GM23338 (cell line): Measurements from ENCODE around the gene HS1BP3. TPM values are rescaled to one million over a fixed set of nuclear protein-coding genes. Genes with fewer than 3 reads are reported as not detected.

Source experiments
- ATAC-seq: fragments of 200-7000 bp; cut with Tn5 transposase; 3 replicates; pipeline ENCODE4 v1.9.1; 2020
- DNase-seq: peaks from one replicate; pipeline ENCODE4 v3.0.0-alpha.2; 2015; ENCODE audit warnings: low spot score
- H2AFZ ChIP-seq: fragments of 200-600 bp; sonication (generic); 2 replicates; pipeline ENCODE4 v1.8.0; 2016; ENCODE audit warnings: antibody characterized with exemption, mild to moderate bottlenecking, moderate library complexity
- H3F3A ChIP-seq: fragments of 200-600 bp; sonication (generic); replicated peaks from 2 replicates; pipeline ENCODE4 v1.8.0; 2017; ENCODE audit warnings: antibody characterized with exemption, mixed run types, low read depth
- H3K27ac ChIP-seq: fragments of 200-600 bp; sonication (generic); 2 replicates; pipeline ENCODE4 v1.6.1; 2016; ENCODE audit warnings: low read depth
- H3K27me3 ChIP-seq: fragments of 200-600 bp; sonication (generic); 2 replicates; pipeline ENCODE4 v1.8.0; 2016; ENCODE audit warnings: mild to moderate bottlenecking, mixed run types, moderate library complexity; ENCODE audit not compliant: insufficient read depth
- H3K36me3 ChIP-seq: fragments of 200-600 bp; sonication (generic); 2 replicates; pipeline ENCODE4 v1.8.0; 2016; ENCODE audit warnings: mild to moderate bottlenecking; ENCODE audit not compliant: insufficient read depth
- H3K4me1 ChIP-seq: fragments of 200-600 bp; sonication (generic); 2 replicates; pipeline ENCODE4 v1.8.0; 2016; ENCODE audit warnings: mild to moderate bottlenecking, moderate library complexity; ENCODE audit not compliant: insufficient read depth
- H3K4me2 ChIP-seq: fragments of 200-600 bp; sonication (generic); 2 replicates; pipeline ENCODE4 v1.7.1; 2017; ENCODE audit warnings: mixed run types
- H3K4me3 ChIP-seq: fragments of 200-600 bp; sonication (generic); 2 replicates; pipeline ENCODE4 v1.6.1; 2016; ENCODE audit warnings: mixed run types
- H3K79me2 ChIP-seq: fragments of 200-600 bp; sonication (generic); replicated peaks from 2 replicates; pipeline ENCODE4 v1.8.0; 2017; ENCODE audit warnings: mild to moderate bottlenecking; ENCODE audit not compliant: insufficient read depth
- H3K9me2 ChIP-seq: fragments of 200-600 bp; sonication (generic); 2 replicates; pipeline ENCODE4 v1.8.0; 2017; ENCODE audit not compliant: insufficient read depth
- H4K20me1 ChIP-seq: fragments of 200-600 bp; sonication (generic); replicated peaks from 2 replicates; pipeline ENCODE4 v1.8.0; 2017; ENCODE audit warnings: mild to moderate bottlenecking; ENCODE audit not compliant: insufficient read depth
- H3K27ac Mint-ChIP-seq: 2 replicates; pipeline ENCODE4 v1.8.0; 2020; ENCODE audit warnings: inconsistent platforms, mild to moderate bottlenecking, moderate library complexity, mixed read lengths
- H3K27me3 Mint-ChIP-seq: 3 replicates; pipeline ENCODE4 v1.8.0; 2022; ENCODE audit warnings: low read depth, mild to moderate bottlenecking, moderate library complexity, mixed read lengths, inconsistent platforms; ENCODE audit not compliant: insufficient read depth, poor library complexity
- H3K36me3 Mint-ChIP-seq: 3 replicates; pipeline ENCODE4 v1.8.0; 2021; ENCODE audit warnings: low read depth, mild to moderate bottlenecking, inconsistent platforms, moderate library complexity, mixed read lengths
- H3K4me1 Mint-ChIP-seq: 3 replicates; pipeline ENCODE4 v1.8.0; 2020; ENCODE audit warnings: mild to moderate bottlenecking, inconsistent platforms, mixed read lengths
- H3K4me3 Mint-ChIP-seq: 3 replicates; pipeline ENCODE4 v1.8.0; 2021; ENCODE audit warnings: moderate library complexity, mild to moderate bottlenecking, inconsistent platforms, mixed read lengths
- H3K9me3 Mint-ChIP-seq: 3 replicates; pipeline ENCODE4 v1.8.0; 2020; ENCODE audit warnings: moderate library complexity, mild to moderate bottlenecking, inconsistent platforms, mixed read lengths
- EZH2phosphoT487 ChIP-seq: fragments of 200-600 bp; sonication (generic); IDR thresholded peaks from one replicate; pipeline ENCODE4 v1.8.1; 2018; ENCODE audit warnings: antibody characterized with exemption; ENCODE audit not compliant: unreplicated experiment
- STAT1 ChIP-seq: IDR thresholded peaks from one replicate; pipeline ENCODE4 v1.6.1; 2016; ENCODE audit warnings: antibody characterized with exemption; ENCODE audit not compliant: unreplicated experiment
- ZNF114 ChIP-seq: fragments of 250-450 bp; sonication (Bioruptor Pico); IDR thresholded peaks from 2 replicates; pipeline ENCODE4 v1.5.0; 2020; ENCODE audit warnings: mild to moderate bottlenecking, moderate library complexity
- polyA plus RNA-seq: library from polyadenylated mRNA; unstranded; fragments of >200 nt; fragmentation: Nextera tagmentation; extraction: Ambion mirVana; gene quantifications from 2 replicates; pipeline ENCODE4 v1.2.1, GENCODE V29; 2016
- total RNA-seq: library from RNA; depleted of rRNA; stranded (reverse); fragments of >200 nt; shearing (Covaris generic); gene quantifications from 2 replicates; pipeline ENCODE4 v1.2.3, GENCODE V29; 2014
- TF ChIP-seq, protein P1 (sequence below): fragments of 250-450 bp; sonication (Bioruptor Pico); IDR thresholded peaks from 2 replicates; pipeline ENCODE4 v1.5.0; 2020; ENCODE audit warnings: mild to moderate bottlenecking, moderate library complexity
- TF ChIP-seq, protein P2 (sequence below), 2 experiments: fragments of 200-600 bp in 1 of 2; sonication (generic) in 1 of 2; conservative IDR thresholded peaks; 2 replicates each; pipeline versions ENCODE4 v1.5.1 to v1.6.1; 2016 to 2017; ENCODE audit warnings: antibody characterized with exemption in 2 of 2, low read depth in 2 of 2, mild to moderate bottlenecking in 2 of 2, moderate library complexity in 1 of 2
- TF ChIP-seq, protein P3 (sequence below): IDR thresholded peaks from one replicate; pipeline ENCODE4 v1.6.1; 2018; ENCODE audit warnings: antibody characterized with exemption; ENCODE audit not compliant: unreplicated experiment
- TF ChIP-seq, protein P4 (sequence below): IDR thresholded peaks from 2 replicates; pipeline ENCODE4 v1.6.1; 2016; ENCODE audit warnings: antibody characterized with exemption

The HS1BP3 gene
- total and polyA plus RNA-seq, 2 experiments from 2014 or later, result 7.2 to 15.0 TPM

DNA sequence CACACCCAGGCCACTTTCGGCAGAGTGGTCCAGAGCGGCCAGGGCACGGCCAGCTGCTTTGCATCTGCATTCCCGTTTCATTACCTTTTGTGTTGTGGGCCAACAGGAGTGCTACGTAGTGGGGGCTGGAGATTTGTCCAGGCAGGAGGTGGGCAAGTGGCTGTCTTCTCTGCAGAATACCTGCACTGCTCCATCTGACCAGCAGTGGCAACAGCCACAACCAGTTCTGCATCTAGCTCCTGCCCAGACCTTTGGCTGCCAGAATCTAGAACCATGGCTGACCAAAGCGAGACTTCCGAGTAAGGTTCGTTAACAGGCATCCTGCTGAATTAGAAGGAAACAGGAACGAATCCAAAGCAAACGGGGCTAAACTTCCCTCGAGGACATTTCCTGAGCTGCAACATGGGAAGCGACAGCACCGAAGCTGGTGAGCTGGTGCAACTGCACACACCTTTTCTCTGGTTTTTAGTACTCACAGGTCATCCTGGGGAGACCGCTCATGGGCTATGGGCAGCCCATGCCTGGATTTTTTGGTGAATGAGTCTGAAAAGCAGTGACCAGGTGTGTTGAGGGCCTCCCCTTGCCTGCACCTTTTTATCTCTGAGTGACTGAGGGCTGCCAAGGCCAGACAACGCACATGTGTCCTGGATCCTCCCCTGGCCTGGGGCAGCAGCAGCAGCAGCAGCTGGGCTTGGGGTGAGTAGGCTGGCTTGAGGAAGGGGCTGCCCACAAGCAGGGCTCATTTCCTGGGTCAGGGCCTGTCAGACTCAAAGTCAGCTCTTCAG is 26.6 kb upstream of the HS1BP3 start:
- Histone ChIP-seq H4K20me1 (no peaks in the 10 kb centered on the region; the same call in none of the 2 replicates), H3K36me3 (no peaks in the 10 kb centered on the region), H3K4me2 (no peak overlapping the region), H3K4me3 (no peak overlapping the region), H3K27ac (no peak overlapping the region), H3K27me3 (peaks cover 28% of the 10 kb centered on the region), H2AFZ (no peak overlapping the region), H3K79me2 (no peaks in the 10 kb centered on the region), H3K9me2 (no peaks in the 10 kb centered on the region), H3F3A (0 out of 2 replicates have a peak, but pooled peaks cover 2% of the 10 kb centered on the region), H3K4me1 (peaks cover 32% of the 10 kb centered on the region)
- H3K27me3 Mint-ChIP-seq, result peaks cover 32% of the 10 kb centered on the region
- no peaks in the 10 kb centered on the region for H3K36me3 Mint-ChIP-seq
- DNase-seq, result peak; percentile 61
- peaks cover 47% of the 10 kb centered on the region for H3K4me1 Mint-ChIP-seq
- H3K9me3 Mint-ChIP-seq, result no peaks in the 10 kb centered on the region; the same call in 2 of the 3 replicates
- H3K4me3 Mint-ChIP-seq, result no peak overlapping the region
- no peak overlapping the region for H3K27ac Mint-ChIP-seq
- TF ChIP-seq STAT1 (no peak), EZH2phosphoT487 (no peak), ZNF114 (CRISPR knock-in tag) (no peak)
- TF ChIP-seq, protein P1, sequence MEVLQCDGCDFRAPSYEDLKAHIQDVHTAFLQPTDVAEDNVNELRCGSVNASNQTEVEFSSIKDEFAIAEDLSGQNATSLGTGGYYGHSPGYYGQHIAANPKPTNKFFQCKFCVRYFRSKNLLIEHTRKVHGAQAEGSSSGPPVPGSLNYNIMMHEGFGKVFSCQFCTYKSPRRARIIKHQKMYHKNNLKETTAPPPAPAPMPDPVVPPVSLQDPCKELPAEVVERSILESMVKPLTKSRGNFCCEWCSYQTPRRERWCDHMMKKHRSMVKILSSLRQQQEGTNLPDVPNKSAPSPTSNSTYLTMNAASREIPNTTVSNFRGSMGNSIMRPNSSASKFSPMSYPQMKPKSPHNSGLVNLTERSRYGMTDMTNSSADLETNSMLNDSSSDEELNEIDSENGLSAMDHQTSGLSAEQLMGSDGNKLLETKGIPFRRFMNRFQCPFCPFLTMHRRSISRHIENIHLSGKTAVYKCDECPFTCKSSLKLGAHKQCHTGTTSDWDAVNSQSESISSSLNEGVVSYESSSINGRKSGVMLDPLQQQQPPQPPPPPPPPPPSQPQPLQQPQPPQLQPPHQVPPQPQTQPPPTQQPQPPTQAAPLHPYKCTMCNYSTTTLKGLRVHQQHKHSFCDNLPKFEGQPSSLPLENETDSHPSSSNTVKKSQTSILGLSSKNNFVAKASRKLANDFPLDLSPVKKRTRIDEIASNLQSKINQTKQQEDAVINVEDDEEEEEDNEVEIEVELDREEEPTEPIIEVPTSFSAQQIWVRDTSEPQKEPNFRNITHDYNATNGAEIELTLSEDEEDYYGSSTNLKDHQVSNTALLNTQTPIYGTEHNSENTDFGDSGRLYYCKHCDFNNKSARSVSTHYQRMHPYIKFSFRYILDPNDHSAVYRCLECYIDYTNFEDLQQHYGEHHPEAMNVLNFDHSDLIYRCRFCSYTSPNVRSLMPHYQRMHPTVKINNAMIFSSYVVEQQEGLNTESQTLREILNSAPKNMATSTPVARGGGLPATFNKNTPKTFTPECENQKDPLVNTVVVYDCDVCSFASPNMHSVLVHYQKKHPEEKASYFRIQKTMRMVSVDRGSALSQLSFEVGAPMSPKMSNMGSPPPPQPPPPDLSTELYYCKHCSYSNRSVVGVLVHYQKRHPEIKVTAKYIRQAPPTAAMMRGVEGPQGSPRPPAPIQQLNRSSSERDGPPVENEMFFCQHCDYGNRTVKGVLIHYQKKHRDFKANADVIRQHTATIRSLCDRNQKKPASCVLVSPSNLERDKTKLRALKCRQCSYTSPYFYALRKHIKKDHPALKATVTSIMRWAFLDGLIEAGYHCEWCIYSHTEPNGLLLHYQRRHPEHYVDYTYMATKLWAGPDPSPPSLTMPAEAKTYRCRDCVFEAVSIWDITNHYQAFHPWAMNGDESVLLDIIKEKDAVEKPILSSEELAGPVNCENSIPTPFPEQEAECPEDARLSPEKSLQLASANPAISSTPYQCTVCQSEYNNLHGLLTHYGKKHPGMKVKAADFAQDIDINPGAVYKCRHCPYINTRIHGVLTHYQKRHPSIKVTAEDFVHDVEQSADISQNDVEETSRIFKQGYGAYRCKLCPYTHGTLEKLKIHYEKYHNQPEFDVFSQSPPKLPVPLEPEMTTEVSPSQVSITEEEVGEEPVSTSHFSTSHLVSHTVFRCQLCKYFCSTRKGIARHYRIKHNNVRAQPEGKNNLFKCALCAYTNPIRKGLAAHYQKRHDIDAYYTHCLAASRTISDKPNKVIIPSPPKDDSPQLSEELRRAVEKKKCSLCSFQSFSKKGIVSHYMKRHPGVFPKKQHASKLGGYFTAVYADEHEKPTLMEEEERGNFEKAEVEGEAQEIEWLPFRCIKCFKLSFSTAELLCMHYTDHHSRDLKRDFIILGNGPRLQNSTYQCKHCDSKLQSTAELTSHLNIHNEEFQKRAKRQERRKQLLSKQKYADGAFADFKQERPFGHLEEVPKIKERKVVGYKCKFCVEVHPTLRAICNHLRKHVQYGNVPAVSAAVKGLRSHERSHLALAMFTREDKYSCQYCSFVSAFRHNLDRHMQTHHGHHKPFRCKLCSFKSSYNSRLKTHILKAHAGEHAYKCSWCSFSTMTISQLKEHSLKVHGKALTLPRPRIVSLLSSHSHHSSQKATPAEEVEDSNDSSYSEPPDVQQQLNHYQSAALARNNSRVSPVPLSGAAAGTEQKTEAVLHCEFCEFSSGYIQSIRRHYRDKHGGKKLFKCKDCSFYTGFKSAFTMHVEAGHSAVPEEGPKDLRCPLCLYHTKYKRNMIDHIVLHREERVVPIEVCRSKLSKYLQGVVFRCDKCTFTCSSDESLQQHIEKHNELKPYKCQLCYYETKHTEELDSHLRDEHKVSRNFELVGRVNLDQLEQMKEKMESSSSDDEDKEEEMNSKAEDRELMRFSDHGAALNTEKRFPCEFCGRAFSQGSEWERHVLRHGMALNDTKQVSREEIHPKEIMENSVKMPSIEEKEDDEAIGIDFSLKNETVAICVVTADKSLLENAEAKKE (CRISPR knock-in tag), result no peak
- TF ChIP-seq, protein P2, sequence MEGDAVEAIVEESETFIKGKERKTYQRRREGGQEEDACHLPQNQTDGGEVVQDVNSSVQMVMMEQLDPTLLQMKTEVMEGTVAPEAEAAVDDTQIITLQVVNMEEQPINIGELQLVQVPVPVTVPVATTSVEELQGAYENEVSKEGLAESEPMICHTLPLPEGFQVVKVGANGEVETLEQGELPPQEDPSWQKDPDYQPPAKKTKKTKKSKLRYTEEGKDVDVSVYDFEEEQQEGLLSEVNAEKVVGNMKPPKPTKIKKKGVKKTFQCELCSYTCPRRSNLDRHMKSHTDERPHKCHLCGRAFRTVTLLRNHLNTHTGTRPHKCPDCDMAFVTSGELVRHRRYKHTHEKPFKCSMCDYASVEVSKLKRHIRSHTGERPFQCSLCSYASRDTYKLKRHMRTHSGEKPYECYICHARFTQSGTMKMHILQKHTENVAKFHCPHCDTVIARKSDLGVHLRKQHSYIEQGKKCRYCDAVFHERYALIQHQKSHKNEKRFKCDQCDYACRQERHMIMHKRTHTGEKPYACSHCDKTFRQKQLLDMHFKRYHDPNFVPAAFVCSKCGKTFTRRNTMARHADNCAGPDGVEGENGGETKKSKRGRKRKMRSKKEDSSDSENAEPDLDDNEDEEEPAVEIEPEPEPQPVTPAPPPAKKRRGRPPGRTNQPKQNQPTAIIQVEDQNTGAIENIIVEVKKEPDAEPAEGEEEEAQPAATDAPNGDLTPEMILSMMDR (conservative IDR thresholded peaks at IDR 0.05; ENCODE audit: low read depth in 2 of 2), result peak; percentile 25 to 64
- TF ChIP-seq, protein P3, sequence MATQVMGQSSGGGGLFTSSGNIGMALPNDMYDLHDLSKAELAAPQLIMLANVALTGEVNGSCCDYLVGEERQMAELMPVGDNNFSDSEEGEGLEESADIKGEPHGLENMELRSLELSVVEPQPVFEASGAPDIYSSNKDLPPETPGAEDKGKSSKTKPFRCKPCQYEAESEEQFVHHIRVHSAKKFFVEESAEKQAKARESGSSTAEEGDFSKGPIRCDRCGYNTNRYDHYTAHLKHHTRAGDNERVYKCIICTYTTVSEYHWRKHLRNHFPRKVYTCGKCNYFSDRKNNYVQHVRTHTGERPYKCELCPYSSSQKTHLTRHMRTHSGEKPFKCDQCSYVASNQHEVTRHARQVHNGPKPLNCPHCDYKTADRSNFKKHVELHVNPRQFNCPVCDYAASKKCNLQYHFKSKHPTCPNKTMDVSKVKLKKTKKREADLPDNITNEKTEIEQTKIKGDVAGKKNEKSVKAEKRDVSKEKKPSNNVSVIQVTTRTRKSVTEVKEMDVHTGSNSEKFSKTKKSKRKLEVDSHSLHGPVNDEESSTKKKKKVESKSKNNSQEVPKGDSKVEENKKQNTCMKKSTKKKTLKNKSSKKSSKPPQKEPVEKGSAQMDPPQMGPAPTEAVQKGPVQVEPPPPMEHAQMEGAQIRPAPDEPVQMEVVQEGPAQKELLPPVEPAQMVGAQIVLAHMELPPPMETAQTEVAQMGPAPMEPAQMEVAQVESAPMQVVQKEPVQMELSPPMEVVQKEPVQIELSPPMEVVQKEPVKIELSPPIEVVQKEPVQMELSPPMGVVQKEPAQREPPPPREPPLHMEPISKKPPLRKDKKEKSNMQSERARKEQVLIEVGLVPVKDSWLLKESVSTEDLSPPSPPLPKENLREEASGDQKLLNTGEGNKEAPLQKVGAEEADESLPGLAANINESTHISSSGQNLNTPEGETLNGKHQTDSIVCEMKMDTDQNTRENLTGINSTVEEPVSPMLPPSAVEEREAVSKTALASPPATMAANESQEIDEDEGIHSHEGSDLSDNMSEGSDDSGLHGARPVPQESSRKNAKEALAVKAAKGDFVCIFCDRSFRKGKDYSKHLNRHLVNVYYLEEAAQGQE, result no peak
- TF ChIP-seq, protein P4, sequence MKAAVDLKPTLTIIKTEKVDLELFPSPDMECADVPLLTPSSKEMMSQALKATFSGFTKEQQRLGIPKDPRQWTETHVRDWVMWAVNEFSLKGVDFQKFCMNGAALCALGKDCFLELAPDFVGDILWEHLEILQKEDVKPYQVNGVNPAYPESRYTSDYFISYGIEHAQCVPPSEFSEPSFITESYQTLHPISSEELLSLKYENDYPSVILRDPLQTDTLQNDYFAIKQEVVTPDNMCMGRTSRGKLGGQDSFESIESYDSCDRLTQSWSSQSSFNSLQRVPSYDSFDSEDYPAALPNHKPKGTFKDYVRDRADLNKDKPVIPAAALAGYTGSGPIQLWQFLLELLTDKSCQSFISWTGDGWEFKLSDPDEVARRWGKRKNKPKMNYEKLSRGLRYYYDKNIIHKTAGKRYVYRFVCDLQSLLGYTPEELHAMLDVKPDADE, result no peak
- peak; percentile 41 for ATAC-seq
